Measurements from ENCODE around the gene BAG5. TPM values are rescaled to one million over a fixed set of nuclear protein-coding genes. Genes with fewer than 3 reads are reported as not detected.

BAG5 gene
- polyA plus RNA-seq, 1 experiment = 12.5 TPM

DNA sequence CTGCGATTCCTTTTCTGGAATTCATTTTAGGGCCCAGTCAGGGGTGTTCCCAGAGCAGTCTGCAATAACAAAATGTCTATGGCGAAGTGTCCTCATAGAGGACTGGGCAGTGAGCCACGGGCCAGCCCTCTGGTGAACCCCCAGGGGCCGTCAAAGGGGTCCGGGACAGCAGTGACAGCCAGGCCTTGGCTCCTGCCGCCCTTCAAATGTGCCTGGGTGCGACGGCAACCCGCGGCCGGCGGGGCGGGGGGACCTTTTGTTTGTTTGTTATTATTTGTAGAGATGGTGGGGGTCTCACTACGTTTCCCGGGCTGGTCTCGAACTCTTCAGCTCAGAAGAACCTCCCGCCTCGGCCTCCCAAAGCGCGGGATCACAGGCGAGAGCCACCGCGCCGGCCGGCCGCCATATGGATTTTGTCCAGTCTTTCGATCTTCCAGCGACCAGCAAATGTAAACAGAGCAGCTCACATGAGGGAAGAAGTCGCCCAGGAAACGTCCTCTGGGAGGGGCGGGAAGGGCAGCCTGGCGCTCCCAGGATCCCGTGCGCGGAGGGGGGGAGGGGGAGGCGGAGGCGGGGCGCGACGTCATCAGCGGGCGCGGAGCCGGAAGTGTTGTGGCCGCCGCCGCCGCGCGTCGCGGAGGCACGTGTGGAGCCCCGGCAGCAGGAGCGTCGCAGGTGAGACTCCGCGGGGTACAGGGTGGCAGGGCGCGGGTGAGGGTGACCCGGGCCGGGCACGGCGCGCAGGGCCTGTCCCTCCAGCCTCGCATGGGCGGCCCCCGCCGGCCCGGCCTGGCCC lies 33.7 kb downstream of the BAG5 start, which contains the start of gene TRMT61A:
TSS of gene TRMT61A (plus strand) at position 610 of the 796 bp plus-strand sequence. CDS start 783 bp downstream, outside the sequence.
- peaks cover 2% of the 10 kb centered on the region for H3K27me3 ChIP-seq (ENCODE audit: control insufficient read depth, insufficient read depth, low read length)
- peak; percentile 86 for DNase-seq (ENCODE audit: low read depth, low spot score)
- CTCF ChIA-PET = interaction anchor here (5.2 kb wide), 1 partner anchor 11 kb away, joined by 29 read pairs; no protein-coding TSS in a partner anchor
- H3K4me3 ChIP-seq (ENCODE audit: low read depth, low read length) = peak within 1 kb of the TSS; percentile 95
- TF ChIP-seq CTCF (IDR thresholded peaks at IDR 0.05; ENCODE audit: low read depth, low read length) = no peak
- H3K9me3 ChIP-seq (ENCODE audit: control insufficient read depth, insufficient read depth, low read length) = peaks cover 6% of the 10 kb centered on the region
- peak within 1 kb of the TSS; percentile 82 for H3K27ac ChIP-seq (ENCODE audit: low read depth, low read length)
- POLR2A ChIA-PET = interaction anchor here (0.6 to 2.9 kb wide), 7 partner anchors 8 to 402 kb away, joined by 3 to 18 read pairs (median 3); partner anchors contain the start of gene BAG5

GRCh38 chr14:103528146-103528586 lies 34.3 kb downstream of the BAG5 start:
- no peak overlapping the region for H3K27ac ChIP-seq (ENCODE audit: low read depth, low read length)
- ChIA-PET CTCF (interaction anchor here (5.2 kb wide), 1 partner anchor 10 kb away, joined by 29 read pairs; no protein-coding TSS in a partner anchor), POLR2A (interaction anchor here (0.6 to 2.9 kb wide), 8 partner anchors 7 to 401 kb away, joined by 3 to 18 read pairs (median 3); partner anchors contain the start of gene BAG5)
- TF ChIP-seq CTCF (IDR thresholded peaks at IDR 0.05; ENCODE audit: low read depth, low read length) = no peak
- peak overlapping the region; percentile 51 for H3K4me3 ChIP-seq (ENCODE audit: low read depth, low read length)
- H3K27me3 ChIP-seq (ENCODE audit: control insufficient read depth, insufficient read depth, low read length) = peaks cover 9% of the 10 kb centered on the region
- no peak for DNase-seq (ENCODE audit: low read depth, low spot score)
- peaks cover 9% of the 10 kb centered on the region for H3K9me3 ChIP-seq (ENCODE audit: control insufficient read depth, insufficient read depth, low read length)

DNA sequence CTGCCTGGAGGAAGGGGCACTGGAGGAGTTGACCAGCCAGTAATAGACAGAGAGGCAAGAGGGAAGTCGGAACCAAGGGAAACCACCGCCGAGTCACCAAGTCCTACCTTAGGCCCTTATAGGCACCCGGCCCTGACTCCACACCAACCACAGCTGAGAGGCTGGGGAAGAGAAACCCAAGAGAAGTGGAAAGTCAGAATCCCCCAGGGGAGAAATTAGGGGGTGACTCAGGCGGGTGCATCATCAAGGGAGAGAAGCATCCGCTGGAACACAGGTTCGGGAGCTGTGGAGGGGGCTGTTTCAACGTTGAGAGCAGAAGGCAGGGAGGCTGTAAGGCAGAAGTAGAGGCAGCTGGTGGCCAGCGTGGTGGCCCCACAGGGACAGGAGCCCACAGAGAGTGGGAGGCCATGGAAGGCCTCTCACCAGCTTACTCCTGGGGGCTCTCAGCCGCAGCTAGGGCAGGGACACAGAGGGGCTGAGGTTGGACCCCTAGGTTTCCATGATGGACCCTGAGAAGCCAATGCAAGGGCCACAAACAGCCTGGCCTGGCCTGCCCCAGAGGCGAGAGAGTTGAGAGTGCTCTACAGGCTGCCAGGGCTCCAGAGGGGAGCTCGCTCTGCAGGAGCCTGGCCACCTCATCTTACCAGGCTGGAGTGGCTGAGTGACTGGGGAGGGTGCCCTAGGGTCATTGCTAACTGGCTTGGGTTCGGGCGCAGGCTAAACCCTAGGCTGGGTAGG lies 34.9 kb downstream of the BAG5 start:
- peaks cover 9% of the 10 kb centered on the region for H3K9me3 ChIP-seq (ENCODE audit: control insufficient read depth, insufficient read depth, low read length)
- no peak overlapping the region for H3K27ac ChIP-seq (ENCODE audit: low read depth, low read length)
- CTCF ChIA-PET = interaction anchor here (0.6 to 5.2 kb wide), 2 partner anchors 9 to 22 kb away, joined by 3 to 29 read pairs; no protein-coding TSS in a partner anchor
- no peak for DNase-seq (ENCODE audit: low read depth, low spot score)
- TF ChIP-seq CTCF (IDR thresholded peaks at IDR 0.05; ENCODE audit: low read depth, low read length) = no peak
- no peak overlapping the region for H3K4me3 ChIP-seq (ENCODE audit: low read depth, low read length)
- POLR2A ChIA-PET = interaction anchor here (0.7 to 2.9 kb wide), 3 partner anchors 11 to 401 kb away, joined by 3 to 18 read pairs (median 3); no protein-coding TSS in a partner anchor
- H3K27me3 ChIP-seq (ENCODE audit: control insufficient read depth, insufficient read depth, low read length) = peaks cover 13% of the 10 kb centered on the region

DNA sequence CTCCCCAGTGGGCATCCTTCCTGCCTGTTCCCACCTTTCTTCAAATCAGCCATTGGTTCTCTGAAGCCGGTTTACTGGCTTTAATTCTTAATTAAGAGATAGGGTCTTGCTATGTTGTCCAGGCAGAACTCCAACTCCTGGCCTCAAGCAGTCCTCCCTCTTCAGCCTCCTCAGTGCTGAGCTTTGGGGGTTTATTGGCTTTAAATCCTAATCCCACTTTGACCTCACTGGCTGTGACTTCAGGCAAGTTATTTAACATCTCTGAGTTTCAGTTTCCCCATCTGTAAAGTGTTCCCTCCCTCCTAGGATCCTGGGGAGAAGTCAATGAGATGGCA lies 35.6 kb downstream of the BAG5 start:
- H3K4me3 ChIP-seq (ENCODE audit: low read depth, low read length) = no peak overlapping the region
- CTCF ChIA-PET = interaction anchor here (5.2 kb wide), 1 partner anchor 9 kb away, joined by 29 read pairs; no protein-coding TSS in a partner anchor
- no peak for DNase-seq (ENCODE audit: low read depth, low spot score)
- no peak overlapping the region for H3K27ac ChIP-seq (ENCODE audit: low read depth, low read length)
- TF ChIP-seq CTCF (IDR thresholded peaks at IDR 0.05; ENCODE audit: low read depth, low read length) = no peak
- POLR2A ChIA-PET = interaction anchor here (2.9 kb wide), 1 partner anchor 14 kb away, joined by 18 read pairs; no protein-coding TSS in a partner anchor
- H3K9me3 ChIP-seq (ENCODE audit: control insufficient read depth, insufficient read depth, low read length) = peaks cover 9% of the 10 kb centered on the region
- H3K27me3 ChIP-seq (ENCODE audit: control insufficient read depth, insufficient read depth, low read length) = peaks cover 14% of the 10 kb centered on the region

Measured in AG04450 (cell line).